Fibroblast of lung (primary cell): ENCODE measurements around the gene HIPK2.

ENCODE experiments used
- CTCF ChIP-seq, 2 donors: IDR thresholded peaks in 1 of 2; conservative IDR thresholded peaks in 1 of 2; 1 replicate in 1 of 2; 2 replicates in 1 of 2; pipeline ENCODE4 v1.5.1; 2011 to 2012; ENCODE audit warnings: low read length in 2 of 2, control low read depth in 1 of 2, inconsistent platforms in 1 of 2, low read depth in 1 of 2, mild to moderate bottlenecking in 1 of 2
- EZH2 ChIP-seq: IDR thresholded peaks from 2 replicates; pipeline ENCODE4 v1.5.1; 2012; ENCODE audit warnings: low read length, control low read depth, mild to moderate bottlenecking; ENCODE audit errors: missing control alignments

- no peak for TF ChIP-seq CTCF (conservative IDR thresholded peaks at IDR 0.05 in 1 of 2, IDR thresholded peaks at IDR 0.05 in 1 of 2; ENCODE audit: low read depth in 1 of 2, low read length in 2 of 2)
- TF ChIP-seq EZH2: no peak
These were observed 81.2 kb downstream of the HIPK2 start for GRCh38 chr7:139696552-139696951.
